Neural progenitor cell (in vitro differentiated cells): Measurements from ENCODE around the gene ISLR.

Experiments used
- EZH2 ChIP-seq: fragments of 200-600 bp; sonication (generic); IDR thresholded peaks from 2 replicates; pipeline ENCODE4 v1.6.1; 2017; ENCODE audit warnings: antibody characterized with exemption, mild to moderate bottlenecking, moderate library complexity
- EZH2phosphoT487 ChIP-seq: fragments of 200-600 bp; sonication (generic); IDR thresholded peaks from 2 replicates; pipeline ENCODE4 v1.6.1; 2017; ENCODE audit warnings: antibody characterized with exemption
- TF ChIP-seq, protein P1 (sequence below): fragments of 200-600 bp; sonication (generic); IDR thresholded peaks from 2 replicates; pipeline ENCODE4 v1.5.1; 2017; ENCODE audit warnings: antibody characterized with exemption, mild to moderate bottlenecking

DNA sequence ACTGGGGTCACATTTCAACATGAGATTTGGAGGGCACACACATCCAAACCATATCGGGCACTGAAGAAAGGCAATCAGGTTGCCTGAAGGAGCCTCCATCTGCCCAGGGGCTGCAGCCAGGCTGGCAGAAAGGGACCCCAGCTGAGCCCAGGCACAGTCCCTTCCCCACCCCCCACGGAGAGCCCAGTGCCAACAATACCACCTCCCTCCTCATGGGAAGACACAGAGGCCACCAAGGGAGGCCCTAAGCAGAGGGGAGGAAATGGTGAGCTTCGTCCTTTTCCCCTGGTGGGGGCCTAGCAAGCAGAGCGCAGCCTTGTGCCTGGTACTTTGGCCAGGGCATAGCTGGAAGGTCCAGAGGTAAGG is 32.1 kb downstream of the ISLR start:
- TF ChIP-seq, protein P1, sequence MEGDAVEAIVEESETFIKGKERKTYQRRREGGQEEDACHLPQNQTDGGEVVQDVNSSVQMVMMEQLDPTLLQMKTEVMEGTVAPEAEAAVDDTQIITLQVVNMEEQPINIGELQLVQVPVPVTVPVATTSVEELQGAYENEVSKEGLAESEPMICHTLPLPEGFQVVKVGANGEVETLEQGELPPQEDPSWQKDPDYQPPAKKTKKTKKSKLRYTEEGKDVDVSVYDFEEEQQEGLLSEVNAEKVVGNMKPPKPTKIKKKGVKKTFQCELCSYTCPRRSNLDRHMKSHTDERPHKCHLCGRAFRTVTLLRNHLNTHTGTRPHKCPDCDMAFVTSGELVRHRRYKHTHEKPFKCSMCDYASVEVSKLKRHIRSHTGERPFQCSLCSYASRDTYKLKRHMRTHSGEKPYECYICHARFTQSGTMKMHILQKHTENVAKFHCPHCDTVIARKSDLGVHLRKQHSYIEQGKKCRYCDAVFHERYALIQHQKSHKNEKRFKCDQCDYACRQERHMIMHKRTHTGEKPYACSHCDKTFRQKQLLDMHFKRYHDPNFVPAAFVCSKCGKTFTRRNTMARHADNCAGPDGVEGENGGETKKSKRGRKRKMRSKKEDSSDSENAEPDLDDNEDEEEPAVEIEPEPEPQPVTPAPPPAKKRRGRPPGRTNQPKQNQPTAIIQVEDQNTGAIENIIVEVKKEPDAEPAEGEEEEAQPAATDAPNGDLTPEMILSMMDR: no peak
- TF ChIP-seq EZH2 (no peak), EZH2phosphoT487 (no peak)
